K562 (cell line): ENCODE data around the gene CRPPA. TPM values are rescaled to one million over a fixed set of nuclear protein-coding genes. Genes with fewer than 3 reads are reported as not detected.

Source experiments
- ATAC-seq: fragments of 200-7000 bp; cut with Tn5 transposase; 3 replicates; pipeline ENCODE4 v1.9.1; 2020; ENCODE audit warnings: moderate library complexity
- BruUV-seq: library from RNA; stranded (reverse); fragments of 400-500 nt; replicated peaks from 2 replicates; lab custom pipeline; 2021; lab: Mats Ljungman, UMichigan
- CTCF ChIA-PET: fragments of 300-600 bp; formaldehyde crosslinking; extraction: SDS; loops from one replicate; lab custom pipeline; 2021; ENCODE audit warnings: low intra/inter-chr PET ratio; lab: Yijun Ruan, JAX
- POLR2A ChIA-PET: fragments of 300-600, 350-650 bp; sonication (Branson Sonifier 250); formaldehyde crosslinking; extraction: SDS; loops from one replicate; lab custom pipeline; 2021; ENCODE audit warnings: antibody characterized with exemption, inconsistent platforms; lab: Yijun Ruan, JAX
- DNase-seq, 4 experiments: peaks; one replicate each; pipeline versions ENCODE4 v3.0.0 to v3.0.0-alpha.2; 2011 to 2018; ENCODE audit warnings: low spot score in 3 of 4, mixed read lengths in 3 of 4; ENCODE audit errors: extremely low read depth in 1 of 4
- FAIRE-seq: peaks from 2 replicates; lab custom pipeline; 2011; peaks lifted over from hg19 to GRCh38; lab: Jason Lieb, UNC
- H2AFZ ChIP-seq: 2 replicates; pipeline ENCODE4 v1.6.0; 2011; ENCODE audit warnings: low read depth, low read length, control low read depth, inconsistent platforms
- H3K27ac ChIP-seq: fragments of 200-600 bp; 3 replicates; pipeline ENCODE4 v1.8.0; 2011; ENCODE audit warnings: low read depth, mild to moderate bottlenecking, control low read depth, inconsistent platforms, low read length, moderate library complexity, mixed read lengths; ENCODE audit errors: extremely low read depth
- H3K27me3 ChIP-seq, 2 experiments: fragments of 300-600 bp in 1 of 2; 2 replicates in 1 of 2; 3 replicates in 1 of 2; pipeline versions ENCODE4 v1.6.0 to v1.8.0; 2011; ENCODE audit warnings: inconsistent platforms in 2 of 2, low read length in 2 of 2, mild to moderate bottlenecking in 1 of 2, mixed read lengths in 1 of 2, moderate library complexity in 1 of 2; ENCODE audit not compliant: control insufficient read depth in 2 of 2, insufficient read depth in 2 of 2
- H3K36me3 ChIP-seq: fragments of 300-600 bp; 3 replicates; pipeline ENCODE4 v1.8.0; 2011; ENCODE audit warnings: mild to moderate bottlenecking, low read length, inconsistent platforms; ENCODE audit not compliant: control insufficient read depth, insufficient read depth
- H3K4me1 ChIP-seq, 2 experiments: fragments of 200-600 bp in 1 of 2; replicated peaks in 1 of 2; 2 replicates in 1 of 2; 3 replicates in 1 of 2; pipeline versions ENCODE4 v1.5.1 to v1.8.0; 2011; ENCODE audit warnings: inconsistent platforms in 2 of 2, low read length in 2 of 2, mild to moderate bottlenecking in 1 of 2, mixed read lengths in 1 of 2, moderate library complexity in 1 of 2; ENCODE audit not compliant: control insufficient read depth in 2 of 2, insufficient read depth in 2 of 2
- H3K4me2 ChIP-seq: 2 replicates; pipeline ENCODE4 v1.6.1; 2011; ENCODE audit warnings: low read length, control low read depth, inconsistent platforms, mixed read lengths; ENCODE audit not compliant: insufficient read depth
- H3K4me3 ChIP-seq: fragments of 200-600 bp; sonication (generic), shearing (Covaris generic); 2 replicates; pipeline ENCODE4 v1.5.1; 2016; ENCODE audit warnings: control low read depth, inconsistent platforms
- H3K79me2 ChIP-seq: fragments of 200-600 bp; 3 replicates; pipeline ENCODE4 v1.8.0; 2011; ENCODE audit warnings: low read length, inconsistent platforms; ENCODE audit not compliant: control insufficient read depth, insufficient read depth
- H3K9ac ChIP-seq, 2 experiments: 2 replicates each; pipeline versions ENCODE4 v1.6.0 to v1.6.1; 2011; ENCODE audit warnings: low read depth in 2 of 2, low read length in 2 of 2, control low read depth in 1 of 2, inconsistent platforms in 1 of 2, mild to moderate bottlenecking in 1 of 2, mixed read lengths in 1 of 2; ENCODE audit not compliant: insufficient read depth in 1 of 2
- H3K9me1 ChIP-seq: one replicate; pipeline ENCODE4 v1.6.0; 2011; ENCODE audit warnings: inconsistent platforms, mild to moderate bottlenecking, low read length, moderate library complexity; ENCODE audit not compliant: control insufficient read depth, insufficient read depth
- H3K9me3 ChIP-seq: replicated peaks from 2 replicates; pipeline ENCODE4 v1.5.1; 2011; ENCODE audit warnings: low read depth, low read length, inconsistent platforms; ENCODE audit not compliant: control insufficient read depth, insufficient read depth
- H4K20me1 ChIP-seq: replicated peaks from 2 replicates; pipeline ENCODE4 v1.6.1; 2011; ENCODE audit warnings: low read length, inconsistent platforms, mixed read lengths; ENCODE audit not compliant: control insufficient read depth, insufficient read depth
- ARID2 ChIP-seq: fragments of 450-650 bp; IDR thresholded peaks from 2 replicates; pipeline ENCODE4 v1.6.1; 2017; ENCODE audit warnings: antibody characterized with exemption, mild to moderate bottlenecking
- BHLHE40 ChIP-seq: IDR thresholded peaks from 2 replicates; pipeline ENCODE4 v1.6.1; 2011; ENCODE audit warnings: low read length, improper control_type of control experiment
- CBX3 ChIP-seq, 2 experiments: IDR thresholded peaks; 1 replicate in 1 of 2; 2 replicates in 1 of 2; pipeline ENCODE4 v1.6.1; 2012; ENCODE audit warnings: inconsistent platforms in 2 of 2, low read length in 2 of 2, borderline replicate concordance in 1 of 2, control low read depth in 1 of 2
- CBX5 ChIP-seq: IDR thresholded peaks from 2 replicates; pipeline ENCODE4 v1.6.1; 2014; ENCODE audit warnings: low read depth, borderline replicate concordance
- COPS2 ChIP-seq: fragments of 450-650 bp; conservative IDR thresholded peaks from 2 replicates; pipeline ENCODE4 v1.6.1; 2016; ENCODE audit warnings: mild to moderate bottlenecking, moderate library complexity
- ILK ChIP-seq: fragments of 450-650 bp; IDR thresholded peaks from 2 replicates; pipeline ENCODE4 v1.6.1; 2016; ENCODE audit warnings: missing genetic modification characterization, low read depth, mild to moderate bottlenecking, missing compliant biosample characterization, moderate library complexity, borderline replicate concordance
- IRF2 ChIP-seq: sonication (generic); formaldehyde crosslinking; IDR thresholded peaks from 2 replicates; pipeline ENCODE4 v1.8.1; 2022; ENCODE audit warnings: mild to moderate bottlenecking, missing genetic modification reagents
- PHF20 ChIP-seq: fragments of 450-650 bp; IDR thresholded peaks from 2 replicates; pipeline ENCODE4 v1.6.1; 2018; ENCODE audit not compliant: partially characterized antibody
- THRAP3 ChIP-seq: fragments of 450-650 bp; IDR thresholded peaks from 2 replicates; pipeline ENCODE4 v1.6.1; 2016; ENCODE audit warnings: mild to moderate bottlenecking, inconsistent platforms, borderline replicate concordance
- ZNF184 ChIP-seq: sonication (generic); formaldehyde crosslinking; IDR thresholded peaks from 2 replicates; pipeline ENCODE4 v1.5.0; 2020; ENCODE audit warnings: missing genetic modification reagents
- ZNF707 ChIP-seq: fragments of 250-450 bp; sonication (Bioruptor Pico); conservative IDR thresholded peaks from 2 replicates; pipeline ENCODE4 v1.8.0; 2022; ENCODE audit warnings: inconsistent platforms, mild to moderate bottlenecking, moderate library complexity
- WGBS: fragments of 100-300 bp; shearing (Covaris generic); methylation state at CpG from one replicate; pipeline ENCODE4 v1.1.6; 2016; ENCODE audit warnings: low coverage, mixed read lengths; ENCODE audit not compliant: insufficient coverage; ENCODE audit errors: missing lambda C conversion rate; 5-methylcytosine and 5-hydroxymethylcytosine counted together
- in situ Hi-C: fragments of 300-500 bp; cut with MboI; formaldehyde crosslinking; loops from 4 replicates; pipeline ENCODE4 v1.15.0; 2018; ENCODE audit warnings: inconsistent platforms, mixed read lengths
- intact Hi-C: fragments of 100-400 bp; cut with micrococcal nuclease; formaldehyde crosslinking; loops from 2 replicates; pipeline ENCODE4 v1.14.2; 2022
- polyA plus RNA-seq, 8 experiments: library from polyadenylated mRNA; depleted of rRNA in 4 of 8; stranded (reverse) in 5 of 8; unstranded in 3 of 8; fragments of >200 nt; fragmentation: Nextera tagmentation in 2 of 8; fragmentation: Illumina TruSeq in 1 of 8; extraction: Ambion mirVana in 2 of 8; extraction: Trizol in 1 of 8; gene quantifications; 2 replicates each; pipeline versions ENCODE4 v1.2.1 to v1.2.3, GENCODE V29; 2011 to 2014; ENCODE audit warnings: inconsistent platforms in 1 of 8, missing spikeins in 1 of 8
- total RNA-seq, 7 experiments: library from RNA; depleted of rRNA in 6 of 7; stranded (reverse); fragments of >200 nt in 6 of 7; fragmentation: Illumina TruSeq in 2 of 7; extraction: Trizol in 2 of 7; gene quantifications; 2 replicates each; pipeline versions ENCODE4 v1.2.1 to v1.2.3, GENCODE V29; 2011 to 2021; ENCODE audit warnings: low replicate concordance in 1 of 7
- TF ChIP-seq, protein P1 (sequence below), 2 experiments: IDR thresholded peaks; 2 replicates each; pipeline ENCODE4 v1.6.1; 2011; ENCODE audit warnings: borderline replicate concordance in 1 of 2, control low read depth in 1 of 2, low read depth in 1 of 2, low read length in 1 of 2, mild to moderate bottlenecking in 1 of 2, mixed read lengths in 1 of 2, moderate library complexity in 1 of 2; ENCODE audit not compliant: insufficient read depth in 1 of 2, insufficient read length in 1 of 2, poor library complexity in 1 of 2, severe bottlenecking in 1 of 2; ENCODE audit errors: extremely low read depth in 1 of 2
- TF ChIP-seq, protein P2 (sequence below): fragments of 250-450 bp; sonication (Bioruptor Pico); IDR thresholded peaks from 2 replicates; pipeline ENCODE4 v1.4.0; 2020; ENCODE audit warnings: mild to moderate bottlenecking
- TF ChIP-seq, protein P3 (sequence below): sonication (generic); formaldehyde crosslinking; IDR thresholded peaks from 2 replicates; pipeline ENCODE4 v1.9.0; 2022; ENCODE audit warnings: mild to moderate bottlenecking, missing genetic modification reagents
- TF ChIP-seq, protein P4 (sequence below): fragments of 250-450 bp; sonication (Bioruptor Pico); IDR thresholded peaks from 2 replicates; pipeline ENCODE4 v1.8.0; 2022; ENCODE audit warnings: moderate library complexity, mild to moderate bottlenecking, inconsistent platforms
- TF ChIP-seq, protein P5 (sequence below), 2 experiments: fragments of 450-650 bp in 1 of 2; sonication (generic) in 1 of 2; formaldehyde crosslinking; conservative IDR thresholded peaks; 2 replicates each; pipeline versions ENCODE4 v1.4.0 to v1.8.1; 2020 to 2022; ENCODE audit warnings: mild to moderate bottlenecking in 1 of 2, missing genetic modification reagents in 1 of 2

CRPPA gene
- total and polyA plus RNA-seq, 9 of the 15 experiments (the other 6 are each of a cell fraction or from before 2014, with no cell fraction given) = 3.9 to 14.4 (median 7.8) TPM

DNA sequence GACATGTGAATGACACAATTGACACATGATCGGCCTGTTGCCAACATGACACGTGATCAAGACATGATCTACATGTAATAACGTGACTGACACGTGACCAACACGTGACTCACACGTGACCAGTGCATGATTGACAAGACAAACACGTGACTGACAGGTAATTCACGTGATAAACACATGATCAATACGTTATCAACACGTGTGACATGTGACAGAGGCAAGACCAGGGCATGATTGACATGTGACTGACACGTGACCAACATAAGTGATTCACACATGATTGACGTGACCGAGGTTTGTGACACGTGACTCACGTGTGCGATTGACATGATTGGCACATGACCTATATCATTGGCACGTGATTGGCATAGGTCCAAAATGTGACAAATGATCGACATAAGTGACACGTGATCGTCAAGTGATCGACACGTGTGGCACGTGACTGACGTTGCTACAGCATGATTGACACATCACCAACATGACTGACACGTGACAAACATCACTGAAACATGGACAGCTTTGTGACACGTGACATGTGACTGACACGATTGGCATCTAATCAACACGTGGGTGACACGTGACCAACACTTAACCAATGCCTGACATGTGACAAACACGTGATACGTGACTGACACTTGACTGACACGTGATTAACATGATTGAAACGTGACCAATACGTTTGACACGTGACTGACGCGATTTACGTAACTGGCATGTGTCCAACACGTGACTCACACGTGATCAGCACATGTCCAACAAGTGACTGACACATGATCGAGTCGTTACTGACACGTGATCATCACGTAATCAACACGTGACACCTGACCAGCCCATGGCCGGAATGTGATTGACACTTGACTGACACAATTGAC, 23.0 kb downstream of the CRPPA start:
- Histone ChIP-seq H3K4me2 (0 out of 2 replicates have a peak overlapping the region, but pooled peaks have one; percentile 1), H3K9me3 (peaks cover 68% of the 10 kb centered on the region), H3K36me3 (peaks cover 71% of the 10 kb centered on the region), H2AFZ (no peak overlapping the region), H3K9me1 (no peaks in the 10 kb centered on the region), H3K27ac (no peak overlapping the region; the same call in 2 of the 3 replicates), H4K20me1 (no peaks in the 10 kb centered on the region), H3K27me3 (no peaks in the 10 kb centered on the region; a peak in 1 of 5 replicates), H3K4me1 (no peaks in the 10 kb centered on the region), H3K4me3 (no peak overlapping the region), H3K9ac (no peak overlapping the region), H3K79me2 (no peaks in the 10 kb centered on the region)
- ChIA-PET CTCF (no interaction called here), POLR2A (no interaction called here)
- WGBS = 94% methylated on average over 42 of the region's 46 CpGs
- no peak for DNase-seq
- ATAC-seq = no peak
- FAIRE-seq = no peak
- in situ Hi-C loops = no loop called here
- no TSS peak for BruUV-seq
- intact Hi-C loops = no loop called here
- peak; percentile 9; the same call in 1 of the 2 replicates for TF ChIP-seq BHLHE40
- no peak for TF ChIP-seq ILK (tag)
- TF ChIP-seq, protein P1, sequence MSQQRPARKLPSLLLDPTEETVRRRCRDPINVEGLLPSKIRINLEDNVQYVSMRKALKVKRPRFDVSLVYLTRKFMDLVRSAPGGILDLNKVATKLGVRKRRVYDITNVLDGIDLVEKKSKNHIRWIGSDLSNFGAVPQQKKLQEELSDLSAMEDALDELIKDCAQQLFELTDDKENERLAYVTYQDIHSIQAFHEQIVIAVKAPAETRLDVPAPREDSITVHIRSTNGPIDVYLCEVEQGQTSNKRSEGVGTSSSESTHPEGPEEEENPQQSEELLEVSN (IDR thresholded peaks at IDR 0.05; ENCODE audit: borderline replicate concordance in 1 of 2, extremely low read depth in 1 of 2, insufficient read depth in 1 of 2, insufficient read length in 1 of 2, low read depth in 1 of 2, low read length in 1 of 2, poor library complexity in 1 of 2, severe bottlenecking in 1 of 2) = peak in 1 of 2 experiments; percentile 8
- TF ChIP-seq, protein P2, sequence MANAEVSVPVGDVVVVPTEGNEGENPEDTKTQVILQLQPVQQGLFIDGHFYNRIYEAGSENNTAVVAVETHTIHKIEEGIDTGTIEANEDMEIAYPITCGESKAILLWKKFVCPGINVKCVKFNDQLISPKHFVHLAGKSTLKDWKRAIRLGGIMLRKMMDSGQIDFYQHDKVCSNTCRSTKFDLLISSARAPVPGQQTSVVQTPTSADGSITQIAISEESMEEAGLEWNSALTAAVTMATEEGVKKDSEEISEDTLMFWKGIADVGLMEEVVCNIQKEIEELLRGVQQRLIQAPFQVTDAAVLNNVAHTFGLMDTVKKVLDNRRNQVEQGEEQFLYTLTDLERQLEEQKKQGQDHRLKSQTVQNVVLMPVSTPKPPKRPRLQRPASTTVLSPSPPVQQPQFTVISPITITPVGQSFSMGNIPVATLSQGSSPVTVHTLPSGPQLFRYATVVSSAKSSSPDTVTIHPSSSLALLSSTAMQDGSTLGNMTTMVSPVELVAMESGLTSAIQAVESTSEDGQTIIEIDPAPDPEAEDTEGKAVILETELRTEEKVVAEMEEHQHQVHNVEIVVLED (CRISPR knock-in tag) = no peak
- no peak for TF ChIP-seq ZNF184 (CRISPR knock-in tag)
- no peak for TF ChIP-seq THRAP3
- TF ChIP-seq IRF2 (CRISPR knock-in tag) = 0 out of 2 replicates have a peak, but pooled peaks have one; percentile 65
- no peak for TF ChIP-seq ARID2
- TF ChIP-seq, protein P3, sequence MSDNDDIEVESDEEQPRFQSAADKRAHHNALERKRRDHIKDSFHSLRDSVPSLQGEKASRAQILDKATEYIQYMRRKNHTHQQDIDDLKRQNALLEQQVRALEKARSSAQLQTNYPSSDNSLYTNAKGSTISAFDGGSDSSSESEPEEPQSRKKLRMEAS (CRISPR knock-in tag) = peak; percentile 1; the same call in 1 of the 2 replicates
- TF ChIP-seq PHF20 = no peak
- TF ChIP-seq CBX3 (IDR thresholded peaks at IDR 0.05; ENCODE audit: borderline replicate concordance in 1 of 2, low read length in 2 of 2) = peak in 1 of 2 experiments; percentile 25; a peak in 1 of 3 replicates
- no peak for TF ChIP-seq COPS2
- TF ChIP-seq, protein P4, sequence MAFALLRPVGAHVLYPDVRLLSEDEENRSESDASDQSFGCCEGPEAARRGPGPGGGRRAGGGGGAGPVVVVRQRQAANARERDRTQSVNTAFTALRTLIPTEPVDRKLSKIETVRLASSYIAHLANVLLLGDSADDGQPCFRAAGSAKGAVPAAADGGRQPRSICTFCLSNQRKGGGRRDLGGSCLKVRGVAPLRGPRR (CRISPR knock-in tag) = peak; percentile 85; the same call in 1 of the 2 replicates
- TF ChIP-seq CBX5 = peak; percentile 26
- TF ChIP-seq, protein P5, sequence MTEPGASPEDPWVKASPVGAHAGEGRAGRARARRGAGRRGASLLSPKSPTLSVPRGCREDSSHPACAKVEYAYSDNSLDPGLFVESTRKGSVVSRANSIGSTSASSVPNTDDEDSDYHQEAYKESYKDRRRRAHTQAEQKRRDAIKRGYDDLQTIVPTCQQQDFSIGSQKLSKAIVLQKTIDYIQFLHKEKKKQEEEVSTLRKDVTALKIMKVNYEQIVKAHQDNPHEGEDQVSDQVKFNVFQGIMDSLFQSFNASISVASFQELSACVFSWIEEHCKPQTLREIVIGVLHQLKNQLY (CRISPR knock-in tag; conservative IDR thresholded peaks at IDR 0.05) = no peak
- peak; percentile 74 for TF ChIP-seq ZNF707 (CRISPR knock-in tag)
